ENCODE data around the gene ADK.

- TF ChIP-seq CTCF (IDR thresholded peaks at IDR 0.05 in 4 of 5, conservative IDR thresholded peaks at IDR 0.05 in 1 of 5), result no peak
- TF ChIP-seq POLR2A (IDR thresholded peaks at IDR 0.05), result no peak
Measured at GRCh38 chr10:74521526-74521925, 370.5 kb downstream of the ADK start.
